Breast epithelium (tissue), 4 donors: ENCODE measurements around the gene GRP. TPM values are rescaled to one million over a fixed set of nuclear protein-coding genes. Genes with fewer than 3 reads are reported as not detected.

Source experiments
- DNase-seq, 2 donors: peaks; one replicate each; pipeline ENCODE4 v3.0.0-alpha.2; 2019; ENCODE audit warnings: low spot score in 2 of 2
- H3K27ac ChIP-seq, 2 donors: fragments of 200-600 bp; sonication (generic) in 1 of 2; one replicate each; pipeline ENCODE4 v1.5.1; 2016 to 2019; ENCODE audit warnings: mild to moderate bottlenecking in 1 of 2
- H3K27me3 ChIP-seq, 2 donors: fragments of 200-600 bp; sonication (generic) in 1 of 2; one replicate each; pipeline versions ENCODE4 v1.5.1 to v1.6.0; 2017 to 2019; ENCODE audit warnings: control low read depth in 1 of 2, mild to moderate bottlenecking in 1 of 2
- H3K36me3 ChIP-seq: fragments of 200-600 bp; one replicate; pipeline ENCODE4 v1.5.1; 2019
- H3K4me1 ChIP-seq, 2 donors: fragments of 200-600 bp; sonication (generic); one replicate each; pipeline ENCODE4 v1.5.1; 2016 to 2019; ENCODE audit warnings: control low read depth in 1 of 2
- H3K4me3 ChIP-seq, 3 donors: fragments of 200-600 bp; sonication (generic); 1 replicate in 2 of 3; 2 replicates in 1 of 3; pipeline ENCODE4 v1.5.1; 2016 to 2019; ENCODE audit warnings: mild to moderate bottlenecking in 3 of 3, moderate library complexity in 2 of 3
- H3K9me3 ChIP-seq, 2 donors: fragments of 200-600 bp; sonication (generic) in 1 of 2; one replicate each; pipeline ENCODE4 v1.5.1; 2016 to 2019; ENCODE audit warnings: control low read depth in 1 of 2
- POLR2A ChIP-seq: fragments of 450-650 bp; IDR thresholded peaks from one replicate; pipeline ENCODE4 v1.6.1; 2016; ENCODE audit warnings: antibody characterized with exemption, mild to moderate bottlenecking, moderate library complexity
- POLR2AphosphoS5 ChIP-seq, 3 donors: sonication (generic); formaldehyde crosslinking; IDR thresholded peaks; one replicate each; pipeline ENCODE4 v1.6.1; 2017; ENCODE audit warnings: antibody characterized with exemption in 3 of 3
- intact Hi-C: fragments of 100-400 bp; cut with DNase I; formaldehyde crosslinking; loops from one replicate; pipeline ENCODE4 v1.15.1; 2023; ENCODE audit warnings: low total_unique reads
- total RNA-seq, 3 donors: library from RNA; depleted of rRNA; stranded (reverse); fragments of >200 nt; gene quantifications; one replicate each; pipeline ENCODE4 v1.1.0, GENCODE V29; 2016
- TF ChIP-seq, protein P1 (sequence below), 3 donors: fragments of 450-650 bp; IDR thresholded peaks; one replicate each; pipeline ENCODE4 v1.5.1; 2016 to 2017; ENCODE audit warnings: antibody characterized with exemption in 3 of 3, mild to moderate bottlenecking in 3 of 3, moderate library complexity in 3 of 3

Gene GRP
- total RNA-seq, 3 donors from 2014 or later, result 1.6 to 4.7 TPM; not detected in 1

DNA sequence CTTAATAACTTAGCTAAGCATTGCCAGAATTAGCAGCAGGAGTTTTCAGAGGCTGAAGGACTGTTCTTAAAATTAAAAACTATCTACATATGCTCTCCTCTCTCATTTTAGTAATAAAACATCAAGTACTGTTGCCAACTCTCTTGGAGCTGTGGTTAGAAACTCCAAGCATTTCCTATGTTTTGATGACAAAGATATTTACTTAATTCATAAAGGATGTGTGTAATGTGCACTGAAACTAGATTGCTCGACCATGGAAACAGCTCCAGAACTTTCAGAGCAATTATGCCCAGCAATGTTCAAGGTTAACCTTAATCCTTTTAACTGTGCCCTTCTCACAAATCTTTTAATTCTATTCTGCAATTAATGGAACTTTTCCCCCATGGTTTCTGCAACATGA lies 8.4 kb downstream of the GRP start:
- intact Hi-C loops, result no loop called here
- Histone ChIP-seq H3K4me1 (peaks cover 0 to 11% of the 10 kb centered on the region in 2 donors), H3K27ac (no peak overlapping the region), H3K9me3 (no peaks in the 10 kb centered on the region), H3K36me3 (no peaks in the 10 kb centered on the region), H3K27me3 (no peaks in the 10 kb centered on the region), H3K4me3 (no peak overlapping the region)
- DNase-seq, result no peak
- TF ChIP-seq, protein P1, sequence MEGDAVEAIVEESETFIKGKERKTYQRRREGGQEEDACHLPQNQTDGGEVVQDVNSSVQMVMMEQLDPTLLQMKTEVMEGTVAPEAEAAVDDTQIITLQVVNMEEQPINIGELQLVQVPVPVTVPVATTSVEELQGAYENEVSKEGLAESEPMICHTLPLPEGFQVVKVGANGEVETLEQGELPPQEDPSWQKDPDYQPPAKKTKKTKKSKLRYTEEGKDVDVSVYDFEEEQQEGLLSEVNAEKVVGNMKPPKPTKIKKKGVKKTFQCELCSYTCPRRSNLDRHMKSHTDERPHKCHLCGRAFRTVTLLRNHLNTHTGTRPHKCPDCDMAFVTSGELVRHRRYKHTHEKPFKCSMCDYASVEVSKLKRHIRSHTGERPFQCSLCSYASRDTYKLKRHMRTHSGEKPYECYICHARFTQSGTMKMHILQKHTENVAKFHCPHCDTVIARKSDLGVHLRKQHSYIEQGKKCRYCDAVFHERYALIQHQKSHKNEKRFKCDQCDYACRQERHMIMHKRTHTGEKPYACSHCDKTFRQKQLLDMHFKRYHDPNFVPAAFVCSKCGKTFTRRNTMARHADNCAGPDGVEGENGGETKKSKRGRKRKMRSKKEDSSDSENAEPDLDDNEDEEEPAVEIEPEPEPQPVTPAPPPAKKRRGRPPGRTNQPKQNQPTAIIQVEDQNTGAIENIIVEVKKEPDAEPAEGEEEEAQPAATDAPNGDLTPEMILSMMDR (IDR thresholded peaks at IDR 0.05), result no peak
- TF ChIP-seq POLR2A (no peak), POLR2AphosphoS5 (IDR thresholded peaks at IDR 0.05) (no peak)

DNA sequence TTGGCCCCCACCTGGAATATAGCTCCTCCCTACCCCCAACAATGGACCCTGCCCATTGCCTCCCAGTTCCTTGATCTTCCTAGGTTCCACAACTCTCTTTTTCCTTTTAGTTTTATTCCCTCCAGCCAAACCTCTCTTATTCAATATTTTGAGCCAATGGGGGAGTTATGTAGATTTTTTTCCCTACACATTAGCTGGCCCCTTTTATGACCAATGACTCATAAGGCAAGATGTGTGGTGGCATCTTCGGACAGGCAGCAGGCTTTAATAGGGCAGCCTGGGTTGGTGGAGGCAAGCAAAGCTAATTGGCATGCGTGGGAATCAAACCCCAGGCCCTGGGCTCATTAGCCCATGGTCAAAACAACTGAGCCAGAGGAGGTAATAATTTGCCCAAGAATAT lies 9.2 kb downstream of the GRP start:
- Histone ChIP-seq H3K4me3 (no peak overlapping the region), H3K9me3 (no peaks in the 10 kb centered on the region), H3K27ac (no peak overlapping the region), H3K27me3 (no peaks in the 10 kb centered on the region), H3K36me3 (no peaks in the 10 kb centered on the region), H3K4me1 (peaks cover 0 to 11% of the 10 kb centered on the region in 2 donors)
- TF ChIP-seq, protein P1 (IDR thresholded peaks at IDR 0.05), result no peak
- intact Hi-C loops, result no loop called here
- DNase-seq, result no peak

DNA sequence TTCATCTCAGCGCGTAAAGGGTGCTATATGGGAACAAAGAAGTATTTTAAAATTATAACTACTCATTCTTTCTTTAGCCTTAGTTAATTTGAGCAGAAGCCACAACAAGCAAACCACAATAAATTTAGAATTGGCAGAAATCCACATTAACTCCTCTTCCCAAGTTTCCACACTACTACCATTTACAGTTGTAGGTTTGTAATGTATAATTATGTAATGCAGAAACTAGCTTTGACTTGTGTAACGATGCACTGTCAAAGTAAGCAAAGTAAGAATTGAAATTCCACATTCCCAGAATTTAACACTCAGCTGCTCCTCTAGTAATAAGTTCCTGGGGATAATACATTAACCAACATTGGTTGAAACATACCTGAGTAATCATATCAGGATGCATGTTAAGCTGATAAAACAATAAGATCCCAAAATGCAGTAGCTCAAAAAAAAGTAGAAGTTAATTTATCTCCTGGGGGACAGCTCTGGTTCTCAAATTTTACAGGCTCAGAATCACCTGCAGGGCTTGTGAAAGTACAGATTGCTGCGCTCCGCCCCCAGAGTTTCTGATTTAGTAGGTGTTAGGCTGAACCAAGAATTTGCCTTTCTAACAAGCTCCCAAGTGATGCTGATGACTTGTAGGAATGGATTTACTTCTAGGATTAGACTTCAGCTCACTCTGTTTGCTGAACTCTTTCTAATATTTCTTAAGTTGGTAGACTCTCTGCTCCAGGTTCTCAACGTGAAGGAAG lies 9.9 kb downstream of the GRP start:
- Histone ChIP-seq H3K9me3 (no peaks in the 10 kb centered on the region), H3K4me1 (peaks cover 0 to 11% of the 10 kb centered on the region in 2 donors), H3K36me3 (no peaks in the 10 kb centered on the region), H3K27ac (no peak overlapping the region), H3K4me3 (no peak overlapping the region), H3K27me3 (no peaks in the 10 kb centered on the region)
- TF ChIP-seq, protein P1 (IDR thresholded peaks at IDR 0.05), result no peak
- TF ChIP-seq POLR2AphosphoS5 (IDR thresholded peaks at IDR 0.05), result no peak
- intact Hi-C loops, result no loop called here
- DNase-seq, result no peak

DNA sequence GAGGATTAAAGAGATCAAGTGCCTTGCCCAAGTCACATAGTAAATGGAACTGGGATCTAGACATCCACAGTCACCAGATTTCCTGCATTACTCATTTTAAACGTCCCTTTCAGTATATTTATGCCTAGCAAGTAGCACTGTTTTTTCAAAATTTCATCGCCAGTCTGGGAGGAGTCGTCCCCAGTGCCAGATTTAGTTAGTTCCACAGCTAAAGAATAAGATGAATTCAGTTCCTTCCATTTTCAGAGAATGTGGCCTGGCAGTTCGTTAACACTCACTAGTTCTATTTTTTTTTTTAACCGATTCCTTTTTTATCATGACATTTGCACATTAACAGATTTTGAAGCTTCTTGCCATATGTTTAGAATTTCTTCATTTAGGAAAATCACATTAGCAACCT lies 11.2 kb downstream of the GRP start:
- Histone ChIP-seq H3K9me3 (no peaks in the 10 kb centered on the region), H3K36me3 (no peaks in the 10 kb centered on the region), H3K4me3 (no peak overlapping the region), H3K4me1 (peaks cover 0 to 11% of the 10 kb centered on the region in 2 donors), H3K27me3 (no peaks in the 10 kb centered on the region), H3K27ac (no peak overlapping the region)
- TF ChIP-seq POLR2AphosphoS5 (IDR thresholded peaks at IDR 0.05) (no peak), POLR2A (no peak)
- TF ChIP-seq, protein P1 (IDR thresholded peaks at IDR 0.05), result no peak
- DNase-seq, result no peak
- intact Hi-C loops, result no loop called here

DNA sequence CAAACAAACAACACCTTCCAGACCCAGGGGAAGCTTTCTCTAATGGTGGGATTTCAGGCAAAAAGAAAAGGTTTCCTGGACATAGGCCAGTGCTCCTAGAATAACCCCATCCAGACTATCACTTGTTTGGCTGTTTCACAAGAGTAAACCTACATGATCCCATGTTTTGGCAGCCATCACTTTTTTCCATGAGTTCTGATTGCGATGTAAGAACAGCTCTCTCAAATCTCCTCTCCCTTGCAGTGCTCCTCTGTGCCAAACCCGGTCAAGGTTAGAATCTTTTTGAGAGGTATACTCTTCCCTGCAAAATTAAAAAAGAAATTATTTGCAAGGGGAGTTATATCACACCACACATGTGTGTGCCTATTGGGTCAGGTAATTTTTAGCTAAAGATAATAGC lies 11.9 kb downstream of the GRP start:
- Histone ChIP-seq H3K9me3 (no peaks in the 10 kb centered on the region), H3K27me3 (no peaks in the 10 kb centered on the region), H3K27ac (no peak overlapping the region), H3K4me3 (no peak overlapping the region), H3K4me1 (peaks cover 0 to 11% of the 10 kb centered on the region in 2 donors), H3K36me3 (no peaks in the 10 kb centered on the region)
- intact Hi-C loops, result no loop called here
- DNase-seq, result no peak
- TF ChIP-seq, protein P1 (IDR thresholded peaks at IDR 0.05), result no peak
- TF ChIP-seq POLR2A, result no peak
- TF ChIP-seq POLR2AphosphoS5 (IDR thresholded peaks at IDR 0.05), result no peak
